Pancreas (tissue), 10 donors: ENCODE measurements around the gene DHX34. TPM values are rescaled to one million over a fixed set of nuclear protein-coding genes. Genes with fewer than 3 reads are reported as not detected.

ENCODE experiments used
- ATAC-seq, 4 donors: fragments of 200-7000 bp; cut with Tn5 transposase; one replicate each; pipeline versions ENCODE4 v1.8.0 to v1.9.1; 2020; ENCODE audit warnings: mild to moderate bottlenecking in 4 of 4, moderate library complexity in 4 of 4
- DNase-seq, 6 donors: peaks; one replicate each; pipeline ENCODE4 v3.0.0-alpha.2; 2020
- FAIRE-seq: peaks from 2 replicates; lab custom pipeline; 2012; peaks lifted over from hg19 to GRCh38; lab: Jason Lieb, UNC
- H3K27ac ChIP-seq, 4 donors: fragments of 200-600 bp; sonication (generic); 1 replicate in 3 of 4; 2 replicates in 1 of 4; pipeline versions ENCODE4 v1.5.0 to v1.8.0; 2020
- H3K27me3 ChIP-seq, 4 donors: fragments of 200-600 bp; one replicate each; pipeline ENCODE4 v1.8.0; 2021
- H3K36me3 ChIP-seq, 3 donors: fragments of 200-600 bp; sonication (generic) in 1 of 3; one replicate each; pipeline versions ENCODE4 v1.5.0 to v1.8.0; 2020 to 2021
- H3K4me1 ChIP-seq, 3 donors: fragments of 200-600 bp; one replicate each; pipeline ENCODE4 v1.8.0; 2021
- H3K4me3 ChIP-seq, 4 donors: fragments of 200-600 bp; sonication (generic) in 2 of 4; one replicate each; pipeline versions ENCODE4 v1.5.0 to v1.8.0; 2020 to 2021
- H3K9me3 ChIP-seq, 4 donors: fragments of 200-600 bp; one replicate each; pipeline ENCODE4 v1.8.0; 2021
- CTCF ChIP-seq, 4 donors: fragments of 200-600 bp; sonication (generic) in 3 of 4; IDR thresholded peaks; one replicate each; pipeline versions ENCODE4 v1.5.0 to v1.8.0; 2021; ENCODE audit warnings: antibody characterized with exemption in 4 of 4
- WGBS, 2 donors: extraction: QIAGEN DNeasy Blood & Tissue Kit; methylation state at CpG; one replicate each; pipeline ENCODE4 v1.1.7; 2013; 5-methylcytosine and 5-hydroxymethylcytosine counted together
- intact Hi-C, 3 donors: fragments of 100-400 bp; cut with DNase I; formaldehyde crosslinking; loops; one replicate each; pipeline versions ENCODE4 v1.11.1 to v1.14.2; 2022
- polyA plus RNA-seq, 2 donors: library from polyadenylated mRNA; stranded (reverse); fragments of 200-250 nt; gene quantifications; one replicate each; pipeline ENCODE4 v1.2.3, GENCODE V29; 2013
- total RNA-seq, 6 donors: library from RNA; stranded (reverse); fragmentation: NEBNext Ultra II Directional in 4 of 6; extraction: Animal tissue kit (Norgen Biotek cat#: 25700) in 4 of 6; gene quantifications; one replicate each; pipeline versions ENCODE4 v1.2.1 to v1.2.4, GENCODE V29; 2021 to 2023
- donor health status: healthy with polysubstance abuse.
- donor health status: DM: no; HTN: no; CAD: no; lungs with moderate emphysema.
- donor health status: DM: no; HTN: no; CAD: no.
- donor health status: control.
- donor health status: control.
- donor health status: Bipolar disorder and iron deficiency.
- donor health status: DM: yes; HTN: yes; CAD: no.
- donor health status: DM: no; HTN: no; CAD: no.
- donor health status: DM: no; HTN: no; CAD: no.
- donor health status: DM: yes; HTN: yes; CAD: no.

The DHX34 gene
- total and polyA plus RNA-seq, 8 donors = 3.5 to 23.5 (median 5.9) TPM

- Histone ChIP-seq H3K36me3 (peaks cover 0 to 44% (median 14%) of the 10 kb centered on the region in 3 donors), H3K27ac (no peak overlapping the region), H3K9me3 (no peaks in the 10 kb centered on the region), H3K4me1 (peaks cover 0 to 8% (median 3%) of the 10 kb centered on the region in 3 donors), H3K27me3 (no peaks in the 10 kb centered on the region), H3K4me3 (no peak overlapping the region)
- FAIRE-seq (no peak), ATAC-seq (peak in 3 of 4 donors; percentile 15 to 35 (median 24)), DNase-seq (peak; percentile 53 to 86 (median 79))
- intact Hi-C loops = no loop called here
- WGBS, 2 donors = 39 to 41% methylated on average over 24 of the region's 24 CpGs
- TF ChIP-seq CTCF (IDR thresholded peaks at IDR 0.05) = no peak
Measured at GRCh38 chr19:47353307-47353712, 4.2 kb downstream of the DHX34 start.

- no peak overlapping the region for H3K4me3 ChIP-seq
- peaks cover 2 to 72% (median 35%) of the 10 kb centered on the region in 3 donors for H3K36me3 ChIP-seq
- DNase-seq (peak in 1 of 6 donors; percentile 36), ATAC-seq (peak in 2 of 4 donors; percentile 14 to 33), FAIRE-seq (no peak)
- H3K27me3 ChIP-seq = no peaks in the 10 kb centered on the region
- intact Hi-C loops = no loop called here
- H3K4me1 ChIP-seq = peaks cover 0 to 3% (median 0%) of the 10 kb centered on the region in 3 donors
- 67 to 76% methylated on average over 6 of the region's 6 CpGs for WGBS, 2 donors
- H3K27ac ChIP-seq = no peak overlapping the region
- TF ChIP-seq CTCF (IDR thresholded peaks at IDR 0.05) = no peak
- H3K9me3 ChIP-seq = no peaks in the 10 kb centered on the region
Measured at GRCh38 chr19:47356900-47357299, 7.8 kb downstream of the DHX34 start.

- ATAC-seq = no peak
- intact Hi-C loops = no loop called here
- DNase-seq = no peak
Measured at GRCh38 chr19:47357788-47358680, 8.9 kb downstream of the DHX34 start.

GRCh38 chr19:47358936-47359335, 9.8 kb downstream of the DHX34 start:
- no peaks in the 10 kb centered on the region for H3K27me3 ChIP-seq
- ATAC-seq (no peak), DNase-seq (no peak), FAIRE-seq (no peak)
- H3K36me3 ChIP-seq = peaks cover 2 to 70% (median 38%) of the 10 kb centered on the region in 3 donors
- H3K27ac ChIP-seq = no peak overlapping the region
- no peak for TF ChIP-seq CTCF (IDR thresholded peaks at IDR 0.05)
- no peaks in the 10 kb centered on the region for H3K4me1 ChIP-seq
- no peak overlapping the region for H3K4me3 ChIP-seq
- H3K9me3 ChIP-seq = no peaks in the 10 kb centered on the region
- intact Hi-C loops = no loop called here
- WGBS, 2 donors = 82 to 89% methylated on average over 6 of the region's 6 CpGs

More at GRCh38 chr19:47357788-47358680, 8.9 kb downstream of the DHX34 start:
- no peaks in the 10 kb centered on the region for H3K9me3 ChIP-seq
- H3K27ac ChIP-seq = no peak overlapping the region
- no peak overlapping the region for H3K4me3 ChIP-seq
- H3K4me1 ChIP-seq = peaks cover 0 to 3% (median 0%) of the 10 kb centered on the region in 3 donors
- peaks cover 2 to 71% (median 36%) of the 10 kb centered on the region in 3 donors for H3K36me3 ChIP-seq
- no peak for FAIRE-seq
- H3K27me3 ChIP-seq = no peaks in the 10 kb centered on the region
- WGBS, 2 donors = 93 to 96% methylated on average over 28 of the region's 28 CpGs
- no peak for TF ChIP-seq CTCF (IDR thresholded peaks at IDR 0.05)
